GM13977 (cell line): ENCODE measurements around the gene WIPI1.

Source experiments
- DNase-seq: peaks from one replicate; pipeline ENCODE4 v3.0.0; 2012; ENCODE audit warnings: low spot score
- in situ Hi-C: fragments of 300-500 bp; cut with MboI; formaldehyde crosslinking; loops from one replicate; pipeline ENCODE4 v1.12.0; 2022; ENCODE audit warnings: low sequenced_read_pairs, low pct_unique_long_range_greater_than_20kb, mixed read lengths, inconsistent platforms; ENCODE audit not compliant: unreplicated experiment
- TF ChIP-seq, protein P1 (sequence below): IDR thresholded peaks from 2 replicates; pipeline ENCODE4 v1.5.1; 2012; ENCODE audit warnings: mild to moderate bottlenecking, control low read depth; ENCODE audit not compliant: insufficient read depth; ENCODE audit errors: extremely low read depth, missing control alignments

WIPI1 gene

GRCh38 chr17:68375566-68375965 lies 81.7 kb downstream of the WIPI1 start:
- TF ChIP-seq, protein P1, sequence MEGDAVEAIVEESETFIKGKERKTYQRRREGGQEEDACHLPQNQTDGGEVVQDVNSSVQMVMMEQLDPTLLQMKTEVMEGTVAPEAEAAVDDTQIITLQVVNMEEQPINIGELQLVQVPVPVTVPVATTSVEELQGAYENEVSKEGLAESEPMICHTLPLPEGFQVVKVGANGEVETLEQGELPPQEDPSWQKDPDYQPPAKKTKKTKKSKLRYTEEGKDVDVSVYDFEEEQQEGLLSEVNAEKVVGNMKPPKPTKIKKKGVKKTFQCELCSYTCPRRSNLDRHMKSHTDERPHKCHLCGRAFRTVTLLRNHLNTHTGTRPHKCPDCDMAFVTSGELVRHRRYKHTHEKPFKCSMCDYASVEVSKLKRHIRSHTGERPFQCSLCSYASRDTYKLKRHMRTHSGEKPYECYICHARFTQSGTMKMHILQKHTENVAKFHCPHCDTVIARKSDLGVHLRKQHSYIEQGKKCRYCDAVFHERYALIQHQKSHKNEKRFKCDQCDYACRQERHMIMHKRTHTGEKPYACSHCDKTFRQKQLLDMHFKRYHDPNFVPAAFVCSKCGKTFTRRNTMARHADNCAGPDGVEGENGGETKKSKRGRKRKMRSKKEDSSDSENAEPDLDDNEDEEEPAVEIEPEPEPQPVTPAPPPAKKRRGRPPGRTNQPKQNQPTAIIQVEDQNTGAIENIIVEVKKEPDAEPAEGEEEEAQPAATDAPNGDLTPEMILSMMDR = no peak
- in situ Hi-C loops = no loop called here
- DNase-seq = no peak
